NCI-H187 treated with DMSO at 0.1 percent for 48 hours (cell line): Measurements from ENCODE around the gene EPM2AIP1.
"Not testable (repeated sequence)": the region's sequence is repeated elsewhere in the genome, so short reads cannot be mapped to it uniquely, and the experiment has no call there.

Source experiments
- DNase-seq: peaks from one replicate; lab custom pipeline; 2025; lab: John Stamatoyannopoulos, UW

The EPM2AIP1 gene

GRCh38 chr3:36993326-36994283 lies 674 bp upstream of the EPM2AIP1 start, which contains the start of gene MLH1:
Gene MLH1 (plus strand): TSS chr3:36993518. CDS start chr3:36993548, 30 bp downstream.
- no peak for DNase-seq

- no peak for DNase-seq
Measured at GRCh38 chr3:36991923-36992805, 767 bp downstream of the EPM2AIP1 start.

GRCh38 chr3:36991147-36991546 lies 1.8 kb downstream of the EPM2AIP1 start:
- no peak for DNase-seq

DNA sequence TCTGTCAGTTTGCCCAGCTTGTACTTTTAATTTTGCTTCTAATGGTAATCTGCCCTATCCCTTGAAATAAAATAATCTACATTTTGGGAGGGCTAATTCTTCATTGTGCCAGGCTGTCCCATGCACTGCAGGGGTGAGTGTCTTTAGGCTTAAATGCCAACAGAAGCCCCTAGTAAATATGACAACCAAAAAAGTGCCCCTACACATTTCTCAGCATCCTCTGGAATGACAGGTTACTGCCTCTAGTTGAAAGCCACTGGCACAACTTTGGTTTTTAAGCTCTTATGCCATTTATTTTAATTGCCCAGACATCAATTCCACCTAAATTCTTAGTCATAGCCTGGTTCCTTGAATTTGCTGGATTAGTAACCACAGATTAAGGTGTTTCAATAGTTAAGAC lies 3.4 kb downstream of the EPM2AIP1 start:
- no peak for DNase-seq

DNA sequence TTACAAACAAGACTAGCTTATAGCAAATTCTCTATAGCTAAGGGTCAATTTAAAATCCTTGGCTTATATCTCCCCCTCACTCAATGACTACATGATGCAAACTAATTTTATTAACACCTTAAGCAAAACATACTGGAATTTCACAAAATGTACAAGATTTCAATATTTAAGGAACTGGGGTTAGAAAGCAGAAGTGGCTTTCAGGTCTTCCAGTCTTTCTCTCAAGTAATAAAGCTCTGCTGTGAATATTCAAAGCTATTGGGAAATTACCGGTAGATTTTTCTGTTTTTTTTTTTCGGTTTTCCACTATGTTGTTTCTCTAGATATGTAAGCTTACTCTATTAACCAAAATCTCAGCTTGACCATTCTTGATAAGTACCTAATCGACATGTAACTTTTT lies 3.9 kb downstream of the EPM2AIP1 start:
- DNase-seq = no peak

DNA sequence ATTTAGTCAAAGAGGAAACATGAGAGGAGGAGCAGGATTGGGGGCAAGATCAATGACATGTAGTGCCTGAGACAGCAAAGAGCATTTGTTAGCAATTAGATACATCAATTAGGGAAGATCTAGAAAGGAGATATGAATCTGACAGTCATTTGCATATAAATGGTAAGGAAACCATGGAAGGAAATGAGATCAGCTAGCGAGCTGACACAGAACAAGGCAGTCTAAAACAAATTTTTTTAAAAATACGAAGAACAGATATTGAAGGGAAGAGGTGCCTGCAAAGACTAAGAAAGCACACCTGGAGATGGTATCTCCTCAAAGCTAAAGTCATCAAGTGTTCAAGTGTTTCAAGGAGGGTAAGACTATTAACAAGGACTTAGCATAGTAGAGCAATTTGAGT lies 4.6 kb downstream of the EPM2AIP1 start:
- no peak for DNase-seq

DNA sequence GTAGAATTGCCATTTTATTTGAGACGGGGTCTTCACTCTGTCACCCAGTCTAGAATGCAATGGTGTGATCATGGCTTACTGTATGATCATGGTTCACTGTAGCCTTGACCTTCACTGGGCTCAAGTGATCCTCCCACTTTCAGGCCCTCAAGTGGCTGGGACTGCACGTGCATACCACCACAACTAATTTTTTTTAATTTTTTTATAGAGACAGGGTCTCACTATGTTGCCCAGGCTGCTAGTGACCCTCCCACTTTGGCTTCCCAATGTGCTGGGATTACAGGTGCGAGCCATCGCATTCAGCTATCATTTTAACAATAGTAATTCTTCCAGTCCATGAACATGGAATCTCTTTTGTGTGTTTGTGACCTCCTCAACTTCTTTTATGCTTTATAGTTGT lies 11.9 kb downstream of the EPM2AIP1 start:
- DNase-seq = no peak

- DNase-seq = no peak
Measured at GRCh38 chr3:36973139-36973538, 19.8 kb downstream of the EPM2AIP1 start.

- no peak for DNase-seq
Measured at GRCh38 chr3:36972163-36972562, 20.8 kb downstream of the EPM2AIP1 start.

DNA sequence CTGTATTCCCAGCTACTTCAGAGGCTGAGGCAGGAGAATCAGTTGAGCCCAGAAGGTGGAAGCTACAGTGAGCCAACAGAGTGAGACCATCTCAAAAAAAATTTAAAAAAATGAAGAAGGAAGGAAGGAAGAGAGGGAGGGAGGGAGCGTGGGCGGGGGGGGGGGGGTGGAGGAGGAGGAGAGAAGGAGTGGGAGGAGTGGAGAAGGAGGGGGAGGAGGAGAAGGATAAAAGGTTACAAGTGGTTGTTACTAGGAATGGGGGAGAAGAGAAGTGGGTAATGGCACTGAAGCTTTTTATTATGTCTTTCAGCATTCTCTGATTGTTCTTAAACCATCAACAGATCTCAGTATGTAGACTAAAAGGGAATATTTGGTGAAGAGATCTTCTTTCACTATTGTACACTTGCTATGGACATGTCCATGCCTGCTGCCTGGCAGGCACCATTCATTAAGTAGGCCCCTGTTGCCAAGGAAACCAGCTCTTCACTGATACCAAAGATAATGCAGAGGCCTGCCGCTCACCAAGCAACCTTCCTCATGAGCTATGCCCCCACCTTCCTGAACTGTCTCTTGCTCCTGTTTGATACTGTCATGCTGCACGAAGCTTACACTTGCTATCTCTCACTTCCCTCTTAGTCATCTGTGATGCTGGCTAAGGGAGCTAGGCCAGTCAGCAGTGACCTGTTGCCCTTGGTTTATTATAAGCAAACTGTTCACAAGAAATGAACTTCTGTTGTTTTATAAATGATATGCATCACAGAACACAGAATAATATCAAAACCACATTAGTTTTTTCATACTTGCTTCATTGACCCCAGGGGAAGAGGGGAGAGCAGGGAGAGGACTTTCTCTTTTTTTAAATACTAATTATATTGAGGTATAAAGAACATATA lies 23.1 kb downstream of the EPM2AIP1 start:
- DNase-seq = peak; percentile 94

DNA sequence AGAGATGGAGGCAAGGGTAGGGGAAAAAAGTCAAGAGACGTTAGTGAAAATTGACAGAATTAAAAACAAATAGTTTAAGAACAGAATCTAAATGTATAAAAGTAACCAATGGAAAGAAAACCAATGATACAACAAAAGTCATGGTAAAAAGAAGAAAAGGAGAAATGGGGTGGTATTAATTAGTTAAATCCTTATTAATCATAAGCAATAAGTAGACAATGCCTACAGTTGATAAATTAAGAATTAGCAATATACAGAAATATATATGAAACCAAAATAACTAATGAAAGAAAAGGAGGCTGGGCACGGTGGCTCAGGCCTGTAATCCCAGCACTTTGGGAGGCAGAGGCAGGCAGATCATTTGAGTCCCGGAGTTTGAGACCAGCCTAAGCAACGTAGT lies 23.8 kb downstream of the EPM2AIP1 start:
- no peak for DNase-seq

DNA sequence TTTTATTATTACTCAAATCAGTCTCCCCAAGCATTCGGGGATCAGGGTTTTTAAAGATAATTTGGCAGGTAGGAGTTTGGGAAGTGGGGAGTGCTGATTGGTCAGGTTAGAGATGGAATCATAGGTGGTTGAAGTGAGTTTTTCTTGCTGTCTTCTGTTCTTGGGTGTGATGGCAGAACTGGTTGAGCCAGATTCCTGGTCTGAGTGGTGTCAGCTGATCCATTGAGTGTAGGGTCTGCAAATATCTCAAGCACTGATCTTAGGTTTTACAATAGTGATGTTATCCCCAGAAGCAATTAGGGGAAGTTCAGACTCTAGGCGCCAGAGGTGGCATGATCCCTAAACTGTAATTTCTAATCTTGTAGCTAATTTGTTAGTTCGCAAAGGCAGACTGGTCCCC lies 27.5 kb downstream of the EPM2AIP1 start:
- no peak for DNase-seq

- no peak for DNase-seq
Measured at GRCh38 chr3:36964817-36965216, 28.1 kb downstream of the EPM2AIP1 start.

DNA sequence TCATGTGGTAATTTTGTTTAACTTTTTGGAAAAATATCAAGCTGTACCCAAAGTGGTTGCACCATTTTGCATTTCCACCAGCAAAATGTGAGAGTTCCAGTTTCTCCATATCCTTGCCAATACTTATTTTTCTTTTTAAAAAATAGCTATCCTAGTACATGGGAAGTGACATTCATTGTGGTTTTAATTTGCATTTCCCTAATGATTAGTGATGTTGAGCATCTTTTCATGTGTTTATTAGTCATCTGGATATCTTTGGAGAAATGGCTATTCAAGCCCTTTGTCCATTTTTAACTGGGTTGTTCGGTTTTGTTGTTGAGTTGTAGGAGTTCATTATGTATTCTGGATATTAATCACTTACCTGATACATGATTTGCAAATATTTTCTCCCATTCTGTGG lies 28.6 kb downstream of the EPM2AIP1 start:
- DNase-seq = no peak

- DNase-seq = not testable (repeated sequence)
Measured at GRCh38 chr3:36963008-36963407, 29.9 kb downstream of the EPM2AIP1 start.

DNA sequence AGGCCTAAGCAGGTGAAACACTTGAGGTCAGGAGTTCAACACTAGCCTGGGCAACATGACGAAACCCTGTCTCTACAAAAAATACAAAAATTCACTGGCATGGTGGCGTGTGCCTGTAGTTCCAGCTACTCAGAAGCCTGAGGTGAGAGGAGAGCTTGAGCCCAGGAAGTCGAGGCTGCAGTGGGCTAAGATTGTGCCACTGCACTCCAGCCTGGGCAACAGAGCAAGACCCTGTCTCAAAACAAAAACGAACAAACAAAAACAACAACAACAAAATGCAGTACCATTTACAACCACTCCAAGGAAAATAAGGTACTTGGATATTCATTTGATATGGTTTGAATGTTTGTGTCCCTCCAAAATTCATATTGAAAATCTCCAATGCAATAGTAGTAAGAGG lies 32.4 kb downstream of the EPM2AIP1 start:
- DNase-seq = no peak

GRCh38 chr3:36959821-36960220 lies 33.1 kb downstream of the EPM2AIP1 start:
- DNase-seq = no peak

DNA sequence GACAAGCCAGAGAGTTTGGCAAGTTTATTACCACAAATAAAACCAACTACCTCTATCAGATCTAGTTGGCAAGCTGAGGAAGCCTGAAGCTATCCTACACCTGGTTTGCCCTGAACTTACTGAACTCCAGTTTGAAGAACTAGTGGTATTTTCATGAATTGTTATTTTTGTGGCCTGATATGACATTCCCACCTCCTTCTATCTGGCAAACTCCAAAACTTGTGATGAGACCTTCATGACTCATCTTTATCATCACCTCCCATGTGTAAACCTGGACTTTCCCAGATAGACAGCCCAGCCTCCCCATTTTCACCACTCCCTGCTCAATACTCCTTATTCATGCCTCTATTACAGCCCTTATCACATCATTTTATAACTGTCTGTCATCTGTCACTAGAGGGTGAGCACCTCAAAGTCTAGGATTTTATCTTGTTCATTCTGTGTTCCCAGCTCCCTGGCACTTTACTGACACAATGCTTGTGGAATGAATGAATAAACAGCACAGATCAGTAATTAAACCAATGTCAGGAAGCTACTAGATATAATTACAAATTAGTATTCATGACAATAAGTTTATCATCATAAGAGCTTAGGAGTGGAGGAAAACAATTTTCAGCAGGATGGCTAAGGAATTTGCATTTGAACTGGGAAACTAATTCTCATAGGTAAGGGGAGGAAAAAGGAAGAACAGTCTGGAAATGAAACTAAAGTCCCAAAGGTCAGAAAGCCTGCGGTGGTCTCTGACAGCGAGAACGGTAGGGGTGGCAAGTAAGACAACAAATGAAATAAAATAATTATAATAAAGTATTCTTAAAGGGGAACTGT lies 34.9 kb downstream of the EPM2AIP1 start:
- no peak for DNase-seq

DNA sequence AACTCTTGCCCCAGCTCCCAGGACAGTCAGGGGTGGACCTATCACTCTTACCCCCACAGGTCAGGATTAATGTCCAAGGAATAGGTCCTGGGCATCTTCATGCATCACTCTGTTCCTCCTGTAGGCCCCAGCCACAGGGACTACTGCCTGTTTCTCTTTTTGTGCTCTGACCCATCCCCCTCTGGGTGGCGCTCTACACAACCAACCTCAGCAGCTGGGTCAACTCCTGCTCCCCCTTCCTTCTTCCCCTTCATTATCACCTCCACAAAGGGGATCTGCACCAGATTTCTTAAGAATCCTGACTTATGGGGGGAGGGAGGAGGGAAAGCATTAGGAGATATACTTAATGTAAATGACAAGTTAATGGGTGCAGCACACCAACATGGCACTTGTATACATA lies 35.9 kb downstream of the EPM2AIP1 start:
- DNase-seq = no peak

- DNase-seq = no peak
Measured at GRCh38 chr3:36956155-36956554, 36.8 kb downstream of the EPM2AIP1 start.
